ENCODE measurements around the gene VASP. TPM values are rescaled to one million over a fixed set of nuclear protein-coding genes. Genes with fewer than 3 reads are reported as not detected.

Gene VASP
- total and polyA plus RNA-seq, 2 donors (not counting 3 experiments of a cell fraction or from before 2014, with no cell fraction given): 94.3 to 154 TPM

GRCh38 chr19:45471931-45472562 is 35.2 kb upstream of the VASP start:
- H3K9me1 ChIP-seq (replicated peaks; ENCODE audit: control insufficient read depth, extremely low read depth, insufficient read depth, low read length): no peaks in the 10 kb centered on the region
- DNase-seq (ENCODE audit: low read depth, low spot score) (no peak), FAIRE-seq (no peak)
- H3K4me1 ChIP-seq (ENCODE audit: control insufficient read depth, extremely low read depth, insufficient read depth, low read length): peaks cover 16% of the 10 kb centered on the region
- intact Hi-C loops (cut with micrococcal nuclease) (no loop called here), dilution Hi-C loops (cut with MboI; ENCODE audit: extremely low pct_ligation_motif_present, low sequenced_read_pairs) (no loop called here)
- H3K36me3 ChIP-seq (ENCODE audit: control insufficient read depth in 2 of 2, extremely low read depth in 1 of 2, insufficient read depth in 2 of 2, low read length in 2 of 2): no peaks in the 10 kb centered on the region
- H3K9me3 ChIP-seq (replicated peaks; ENCODE audit: control insufficient read depth, insufficient read depth, low read length): no peaks in the 10 kb centered on the region
- no peaks in the 10 kb centered on the region for H3K27me3 ChIP-seq (ENCODE audit: control insufficient read depth in 2 of 2, insufficient read depth in 2 of 2, low read length in 2 of 2)
- no peak overlapping the region for H3K27ac ChIP-seq (ENCODE audit: insufficient read depth, low read depth, low read length)
- no peaks in the 10 kb centered on the region for H4K20me1 ChIP-seq (replicated peaks; ENCODE audit: control insufficient read depth, extremely low read depth, insufficient read depth, low read length)
- H2AFZ ChIP-seq (ENCODE audit: low read depth, low read length): no peak overlapping the region
- H3K79me2 ChIP-seq (ENCODE audit: control insufficient read depth, insufficient read depth, low read length): no peaks in the 10 kb centered on the region
- H3K9ac ChIP-seq (replicated peaks; ENCODE audit: extremely low read depth, insufficient read depth, low read length): no peak overlapping the region
- POLR2A ChIA-PET: no interaction called here
- H3K4me2 ChIP-seq (ENCODE audit: insufficient read depth, low read length): no peak overlapping the region
- no TSS peak for BruUV-seq (replicated peaks)
- no peak overlapping the region for H3K4me3 ChIP-seq (replicated peaks in 1 of 3; ENCODE audit: insufficient read depth in 1 of 3, low read depth in 1 of 3, low read length in 3 of 3)
- CTCF ChIA-PET: interaction anchor here (3.0 kb wide), 1 partner anchor 33 kb away, joined by 20 read pairs; no protein-coding TSS in a partner anchor
- TF ChIP-seq CTCF (IDR thresholded peaks at IDR 0.05; ENCODE audit: extremely low read depth in 1 of 2, insufficient read depth in 1 of 2, low read depth in 1 of 2, low read length in 2 of 2) (no peak), EZH2 (IDR thresholded peaks at IDR 0.05; ENCODE audit: borderline replicate concordance, low read depth, low read length, severe bottlenecking) (no peak), FOS (IDR thresholded peaks at IDR 0.05; ENCODE audit: borderline replicate concordance, insufficient read depth, low read length) (no peak), POLR2A (IDR thresholded peaks at IDR 0.05; ENCODE audit: low read depth, low read length) (no peak), MYC (IDR thresholded peaks at IDR 0.05; ENCODE audit: low read depth, low read length) (no peak), MAX (IDR thresholded peaks at IDR 0.05; ENCODE audit: insufficient read depth, insufficient read length) (no peak), GATA2 (IDR thresholded peaks at IDR 0.05; ENCODE audit: insufficient read depth, insufficient read length, low read depth, low read length) (no peak), POLR2AphosphoS5 (IDR thresholded peaks at IDR 0.05; ENCODE audit: insufficient read depth, low read depth, low read length) (no peak), JUN (IDR thresholded peaks at IDR 0.05; ENCODE audit: borderline replicate concordance, insufficient read depth, insufficient read length, low read depth) (no peak)
